HL-60 (cell line): ENCODE data around the gene NELFE. TPM values are rescaled to one million over a fixed set of nuclear protein-coding genes. Genes with fewer than 3 reads are reported as not detected.

Source experiments
- DNase-seq, 2 experiments: peaks; one replicate each; pipeline ENCODE4 v3.0.0-alpha.2; 2010 to 2020; ENCODE audit warnings: low read depth in 1 of 2, low spot score in 1 of 2
- H3K27ac ChIP-seq: fragments of 250-450 bp; sonication (Bioruptor Pico); replicated peaks from 2 replicates; pipeline ENCODE4 v1.5.1; 2020; ENCODE audit warnings: mild to moderate bottlenecking, moderate library complexity
- H3K27me3 ChIP-seq: fragments of 250-450 bp; sonication (Bioruptor Pico); 2 replicates; pipeline ENCODE4 v1.5.1; 2021; ENCODE audit warnings: mild to moderate bottlenecking, moderate library complexity; ENCODE audit not compliant: insufficient read depth, poor library complexity, severe bottlenecking
- H3K4me3 ChIP-seq: replicated peaks from 2 replicates; pipeline ENCODE4 v1.5.1; 2011; ENCODE audit warnings: mild to moderate bottlenecking, control low read depth, low read length; ENCODE audit not compliant: insufficient read depth
- GABPA ChIP-seq: IDR thresholded peaks from 2 replicates; pipeline ENCODE4 v1.6.1; 2012; ENCODE audit warnings: low read depth
- POLR2AphosphoS5 ChIP-seq: IDR thresholded peaks from 2 replicates; pipeline ENCODE4 v1.6.1; 2012; ENCODE audit warnings: low read depth
- SPI1 ChIP-seq: IDR thresholded peaks from 2 replicates; pipeline ENCODE4 v1.6.1; 2012; ENCODE audit warnings: low read depth, mild to moderate bottlenecking, borderline replicate concordance
- microRNA-seq: library from miRNA; unstranded; fragments of <30 nt; microRNA quantifications from one replicate; pipeline ENCODE4, GENCODE V29; 2018
- TF ChIP-seq, protein P1 (sequence below): IDR thresholded peaks from one replicate; pipeline ENCODE4 v1.5.1; 2011; ENCODE audit warnings: low read length, control low read depth, inconsistent platforms; ENCODE audit not compliant: insufficient read depth
- TF ChIP-seq, protein P2 (sequence below): IDR thresholded peaks from 2 replicates; pipeline ENCODE4 v1.6.1; 2012; ENCODE audit warnings: low read depth; ENCODE audit not compliant: insufficient replicate concordance

Gene NELFE

GRCh38 chr6:31905041-31905440 lies 53.7 kb downstream of the NELFE start:
- DNase-seq = no peak
- TF ChIP-seq, protein P1, sequence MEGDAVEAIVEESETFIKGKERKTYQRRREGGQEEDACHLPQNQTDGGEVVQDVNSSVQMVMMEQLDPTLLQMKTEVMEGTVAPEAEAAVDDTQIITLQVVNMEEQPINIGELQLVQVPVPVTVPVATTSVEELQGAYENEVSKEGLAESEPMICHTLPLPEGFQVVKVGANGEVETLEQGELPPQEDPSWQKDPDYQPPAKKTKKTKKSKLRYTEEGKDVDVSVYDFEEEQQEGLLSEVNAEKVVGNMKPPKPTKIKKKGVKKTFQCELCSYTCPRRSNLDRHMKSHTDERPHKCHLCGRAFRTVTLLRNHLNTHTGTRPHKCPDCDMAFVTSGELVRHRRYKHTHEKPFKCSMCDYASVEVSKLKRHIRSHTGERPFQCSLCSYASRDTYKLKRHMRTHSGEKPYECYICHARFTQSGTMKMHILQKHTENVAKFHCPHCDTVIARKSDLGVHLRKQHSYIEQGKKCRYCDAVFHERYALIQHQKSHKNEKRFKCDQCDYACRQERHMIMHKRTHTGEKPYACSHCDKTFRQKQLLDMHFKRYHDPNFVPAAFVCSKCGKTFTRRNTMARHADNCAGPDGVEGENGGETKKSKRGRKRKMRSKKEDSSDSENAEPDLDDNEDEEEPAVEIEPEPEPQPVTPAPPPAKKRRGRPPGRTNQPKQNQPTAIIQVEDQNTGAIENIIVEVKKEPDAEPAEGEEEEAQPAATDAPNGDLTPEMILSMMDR = no peak
- TF ChIP-seq GABPA (no peak), POLR2AphosphoS5 (no peak), SPI1 (no peak)
- TF ChIP-seq, protein P2, sequence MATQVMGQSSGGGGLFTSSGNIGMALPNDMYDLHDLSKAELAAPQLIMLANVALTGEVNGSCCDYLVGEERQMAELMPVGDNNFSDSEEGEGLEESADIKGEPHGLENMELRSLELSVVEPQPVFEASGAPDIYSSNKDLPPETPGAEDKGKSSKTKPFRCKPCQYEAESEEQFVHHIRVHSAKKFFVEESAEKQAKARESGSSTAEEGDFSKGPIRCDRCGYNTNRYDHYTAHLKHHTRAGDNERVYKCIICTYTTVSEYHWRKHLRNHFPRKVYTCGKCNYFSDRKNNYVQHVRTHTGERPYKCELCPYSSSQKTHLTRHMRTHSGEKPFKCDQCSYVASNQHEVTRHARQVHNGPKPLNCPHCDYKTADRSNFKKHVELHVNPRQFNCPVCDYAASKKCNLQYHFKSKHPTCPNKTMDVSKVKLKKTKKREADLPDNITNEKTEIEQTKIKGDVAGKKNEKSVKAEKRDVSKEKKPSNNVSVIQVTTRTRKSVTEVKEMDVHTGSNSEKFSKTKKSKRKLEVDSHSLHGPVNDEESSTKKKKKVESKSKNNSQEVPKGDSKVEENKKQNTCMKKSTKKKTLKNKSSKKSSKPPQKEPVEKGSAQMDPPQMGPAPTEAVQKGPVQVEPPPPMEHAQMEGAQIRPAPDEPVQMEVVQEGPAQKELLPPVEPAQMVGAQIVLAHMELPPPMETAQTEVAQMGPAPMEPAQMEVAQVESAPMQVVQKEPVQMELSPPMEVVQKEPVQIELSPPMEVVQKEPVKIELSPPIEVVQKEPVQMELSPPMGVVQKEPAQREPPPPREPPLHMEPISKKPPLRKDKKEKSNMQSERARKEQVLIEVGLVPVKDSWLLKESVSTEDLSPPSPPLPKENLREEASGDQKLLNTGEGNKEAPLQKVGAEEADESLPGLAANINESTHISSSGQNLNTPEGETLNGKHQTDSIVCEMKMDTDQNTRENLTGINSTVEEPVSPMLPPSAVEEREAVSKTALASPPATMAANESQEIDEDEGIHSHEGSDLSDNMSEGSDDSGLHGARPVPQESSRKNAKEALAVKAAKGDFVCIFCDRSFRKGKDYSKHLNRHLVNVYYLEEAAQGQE = no peak
- Histone ChIP-seq H3K27ac (no peak overlapping the region), H3K4me3 (no peak overlapping the region), H3K27me3 (no peaks in the 10 kb centered on the region)

GRCh38 chr6:31903957-31904356 lies 54.8 kb downstream of the NELFE start:
- Histone ChIP-seq H3K27me3 (no peaks in the 10 kb centered on the region), H3K4me3 (no peak overlapping the region), H3K27ac (no peak overlapping the region)
- TF ChIP-seq GABPA (no peak), SPI1 (no peak), POLR2AphosphoS5 (no peak)
- TF ChIP-seq, protein P1 = no peak
- TF ChIP-seq, protein P2 = no peak
- no peak for DNase-seq

Small RNA genes within 50 kb of the gene (microRNA-seq; reads per million reads assigned to microRNA genes)
- gene MIR1236 = not detected
